Measurements from ENCODE around the gene PSMG1.

GRCh38 chr21:39209334-39209688 is 26.1 kb upstream of the PSMG1 start:
- no peak for TF ChIP-seq POLR2A (IDR thresholded peaks at IDR 0.05)
- TF ChIP-seq CTCF (IDR thresholded peaks at IDR 0.05): no peak
